Mesendoderm (in vitro differentiated cells): ENCODE results near the gene CCDC28A.

Experiments used
- DNase-seq: peaks from one replicate; pipeline ENCODE4 v3.0.0; 2013
- H2AK5ac ChIP-seq: 2 replicates; pipeline ENCODE4 v1.6.1; 2013; ENCODE audit warnings: low read length, inconsistent platforms
- H2BK120ac ChIP-seq: 2 replicates; pipeline ENCODE4 v1.6.1; 2013; ENCODE audit warnings: low read depth, mild to moderate bottlenecking, low read length, moderate library complexity, mixed read lengths
- H2BK15ac ChIP-seq: replicated peaks from 2 replicates; pipeline ENCODE4 v1.6.1; 2013; ENCODE audit warnings: low read depth, mild to moderate bottlenecking, moderate library complexity
- H2BK5ac ChIP-seq: 2 replicates; pipeline ENCODE4 v1.6.1; 2013; ENCODE audit warnings: low read length, inconsistent platforms
- H3K18ac ChIP-seq: 2 replicates; pipeline ENCODE4 v1.6.1; 2013; ENCODE audit warnings: mild to moderate bottlenecking, low read length, mixed read lengths
- H3K23ac ChIP-seq: one replicate; pipeline ENCODE4 v1.6.1; 2013; ENCODE audit warnings: low read length
- H3K27ac ChIP-seq: 2 replicates; pipeline ENCODE4 v1.5.1; 2013; ENCODE audit warnings: low read depth, mild to moderate bottlenecking, inconsistent platforms, low read length, moderate library complexity
- H3K27me3 ChIP-seq: 2 replicates; pipeline ENCODE4 v1.6.1; 2013; ENCODE audit warnings: low read length, control low read depth, mild to moderate bottlenecking, inconsistent platforms; ENCODE audit not compliant: insufficient read depth, poor library complexity
- H3K36me3 ChIP-seq: 2 replicates; pipeline ENCODE4 v1.6.1; 2013; ENCODE audit warnings: low read length, inconsistent platforms; ENCODE audit not compliant: control insufficient read depth, insufficient read depth
- H3K4ac ChIP-seq: one replicate; pipeline ENCODE4 v1.6.1; 2013; ENCODE audit warnings: low read depth, mild to moderate bottlenecking, low read length, moderate library complexity
- H3K4me1 ChIP-seq: 2 replicates; pipeline ENCODE4 v1.6.1; 2013; ENCODE audit warnings: low read depth, low read length, inconsistent platforms; ENCODE audit not compliant: control insufficient read depth
- H3K4me2 ChIP-seq: 2 replicates; pipeline ENCODE4 v1.6.1; 2013; ENCODE audit warnings: low read length
- H3K4me3 ChIP-seq: 2 replicates; pipeline ENCODE4 v1.5.1; 2013; ENCODE audit warnings: mild to moderate bottlenecking, low read length
- H3K56ac ChIP-seq: one replicate; pipeline ENCODE4 v1.6.1; 2013; ENCODE audit warnings: low read length
- H3K79me1 ChIP-seq: 2 replicates; pipeline ENCODE4 v1.6.1; 2013; ENCODE audit warnings: low read length, inconsistent platforms
- H3K79me2 ChIP-seq: 2 replicates; pipeline ENCODE4 v1.6.1; 2013; ENCODE audit warnings: mild to moderate bottlenecking, low read length; ENCODE audit not compliant: control insufficient read depth, insufficient read depth
- H3K9ac ChIP-seq: 2 replicates; pipeline ENCODE4 v1.6.1; 2013; ENCODE audit warnings: low read length, inconsistent platforms
- H4K5ac ChIP-seq: one replicate; pipeline ENCODE4 v1.6.1; 2013; ENCODE audit warnings: low read length
- H4K8ac ChIP-seq: one replicate; pipeline ENCODE4 v1.6.1; 2013; ENCODE audit warnings: low read depth, mild to moderate bottlenecking, control low read depth, low read length, moderate library complexity
- WGBS: extraction: QIAGEN DNeasy Blood & Tissue Kit; methylation state at CpG from one replicate; pipeline ENCODE4 v1.1.7; 2013; ENCODE audit warnings: low lambda C conversion rate, missing lambda C conversion rate; ENCODE audit not compliant: insufficient coverage; ENCODE audit errors: extremely low coverage; 5-methylcytosine and 5-hydroxymethylcytosine counted together

CCDC28A gene

GRCh38 chr6:138765896-138766655 lies 7.5 kb upstream of the CCDC28A start:
- no peak overlapping the region for H3K23ac ChIP-seq
- H3K27me3 ChIP-seq: no peaks in the 10 kb centered on the region
- H3K4me3 ChIP-seq: no peak overlapping the region
- H3K4me1 ChIP-seq: no peaks in the 10 kb centered on the region
- no peaks in the 10 kb centered on the region for H3K79me2 ChIP-seq
- no peak overlapping the region for H3K18ac ChIP-seq
- no CpG with 5 or more reads among the region's 3 CpGs for WGBS
- H3K36me3 ChIP-seq: no peaks in the 10 kb centered on the region
- no peak overlapping the region for H2BK15ac ChIP-seq
- no peak overlapping the region for H3K4me2 ChIP-seq
- H2BK5ac ChIP-seq: no peak overlapping the region
- no peak overlapping the region for H2AK5ac ChIP-seq
- no peak overlapping the region for H2BK120ac ChIP-seq
- no peak overlapping the region for H4K5ac ChIP-seq
- DNase-seq: peak; percentile 19
- no peak overlapping the region for H4K8ac ChIP-seq
- H3K56ac ChIP-seq: no peak overlapping the region
- no peak overlapping the region for H3K4ac ChIP-seq
- H3K27ac ChIP-seq: no peak overlapping the region
- no peak overlapping the region for H3K9ac ChIP-seq
- no peaks in the 10 kb centered on the region for H3K79me1 ChIP-seq

DNA sequence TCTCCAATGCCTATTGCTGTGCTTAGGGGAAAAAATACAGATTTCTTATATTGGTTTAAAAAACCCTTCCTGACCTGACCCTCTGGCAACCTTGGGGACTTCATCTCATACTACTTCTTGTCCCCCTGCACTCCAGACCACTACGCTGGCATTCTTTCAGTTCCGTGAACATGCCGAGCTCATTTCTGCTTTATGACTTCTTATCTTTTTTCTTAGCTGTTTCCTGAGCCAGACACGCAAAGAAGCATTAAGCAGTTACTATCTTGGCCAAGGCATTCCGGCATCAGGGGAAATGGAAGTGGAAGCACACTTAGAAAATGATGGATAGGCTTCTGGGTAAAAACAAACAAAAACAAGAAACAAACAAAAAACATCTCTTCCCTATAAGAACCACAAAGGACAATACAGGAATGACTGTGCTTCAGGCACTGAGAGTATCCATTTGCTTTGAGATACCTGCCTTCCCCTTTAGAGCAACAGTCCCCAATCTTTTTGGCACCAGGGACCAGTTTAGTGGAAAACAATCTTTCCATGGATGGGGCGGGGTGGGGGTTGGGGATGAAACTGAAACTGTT lies 4.4 kb upstream of the CCDC28A start:
- H3K23ac ChIP-seq: no peak overlapping the region

DNA sequence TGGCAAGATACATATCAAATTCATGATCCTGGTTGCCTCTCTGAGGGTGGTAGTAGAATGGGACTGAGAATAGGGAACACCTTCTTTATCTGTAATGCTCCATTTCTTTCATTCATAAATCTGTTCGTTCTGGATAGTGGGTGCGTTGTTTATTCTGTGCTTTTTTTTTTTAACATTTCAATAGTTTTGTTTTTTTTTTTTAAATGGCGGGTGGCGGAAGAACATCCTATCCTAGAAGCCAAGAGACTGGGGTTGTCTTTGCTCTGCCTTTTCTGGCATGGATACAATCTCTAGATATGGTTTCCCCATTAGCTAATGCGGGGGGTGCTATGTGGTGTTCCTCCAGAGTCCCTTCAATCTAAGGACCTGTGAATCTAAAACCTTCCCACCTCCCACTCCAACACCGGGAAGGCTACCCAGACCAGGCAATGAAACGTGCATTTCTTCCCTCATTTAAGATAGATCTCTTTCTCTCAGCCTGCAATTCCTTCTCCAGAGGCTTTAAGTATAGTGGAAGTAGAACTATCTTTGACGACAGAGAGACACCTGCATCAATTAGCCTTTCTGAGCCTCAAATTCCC lies 883 bp upstream of the CCDC28A start:
- no CpG with 5 or more reads among the region's 8 CpGs for WGBS
- H3K23ac ChIP-seq: no peak overlapping the region
- peak overlapping the region; percentile 89 for H3K56ac ChIP-seq
- H2BK5ac ChIP-seq: no peak overlapping the region
- no peak overlapping the region for H4K5ac ChIP-seq
- H3K9ac ChIP-seq: peak overlapping the region; percentile 74
- H3K18ac ChIP-seq: no peak overlapping the region
- H2BK120ac ChIP-seq: no peak overlapping the region
- H3K4me1 ChIP-seq: no peaks in the 10 kb centered on the region
- no peaks in the 10 kb centered on the region for H3K27me3 ChIP-seq
- H4K8ac ChIP-seq: no peak overlapping the region
- H3K79me1 ChIP-seq: no peaks in the 10 kb centered on the region
- no peaks in the 10 kb centered on the region for H3K36me3 ChIP-seq
- peak overlapping the region; percentile 96 for H3K4me2 ChIP-seq
- H3K4ac ChIP-seq: no peak overlapping the region
- H3K27ac ChIP-seq: no peak overlapping the region
- H3K4me3 ChIP-seq: peak overlapping the region; percentile 63
- no peaks in the 10 kb centered on the region for H3K79me2 ChIP-seq
- H2BK15ac ChIP-seq: no peak overlapping the region
- no peak for DNase-seq
- H2AK5ac ChIP-seq: no peak overlapping the region

More for the DNA sequence above, 4.4 kb upstream of the CCDC28A start:
- no peaks in the 10 kb centered on the region for H3K36me3 ChIP-seq
- H3K4me3 ChIP-seq: no peak overlapping the region
- no CpG with 5 or more reads among the region's 6 CpGs for WGBS
- H3K4ac ChIP-seq: no peak overlapping the region
- no peak overlapping the region for H3K27ac ChIP-seq
- H3K27me3 ChIP-seq: no peaks in the 10 kb centered on the region
- no peak overlapping the region for H3K9ac ChIP-seq
- H2BK5ac ChIP-seq: no peak overlapping the region
- no peak overlapping the region for H3K18ac ChIP-seq
- DNase-seq: no peak
- no peak overlapping the region for H4K8ac ChIP-seq
- H3K4me1 ChIP-seq: no peaks in the 10 kb centered on the region
- no peaks in the 10 kb centered on the region for H3K79me2 ChIP-seq
- no peak overlapping the region for H4K5ac ChIP-seq
- no peaks in the 10 kb centered on the region for H3K79me1 ChIP-seq
- no peak overlapping the region for H2BK15ac ChIP-seq
- no peak overlapping the region for H3K4me2 ChIP-seq
- no peak overlapping the region for H2BK120ac ChIP-seq
- H3K56ac ChIP-seq: no peak overlapping the region
- H2AK5ac ChIP-seq: no peak overlapping the region

DNA sequence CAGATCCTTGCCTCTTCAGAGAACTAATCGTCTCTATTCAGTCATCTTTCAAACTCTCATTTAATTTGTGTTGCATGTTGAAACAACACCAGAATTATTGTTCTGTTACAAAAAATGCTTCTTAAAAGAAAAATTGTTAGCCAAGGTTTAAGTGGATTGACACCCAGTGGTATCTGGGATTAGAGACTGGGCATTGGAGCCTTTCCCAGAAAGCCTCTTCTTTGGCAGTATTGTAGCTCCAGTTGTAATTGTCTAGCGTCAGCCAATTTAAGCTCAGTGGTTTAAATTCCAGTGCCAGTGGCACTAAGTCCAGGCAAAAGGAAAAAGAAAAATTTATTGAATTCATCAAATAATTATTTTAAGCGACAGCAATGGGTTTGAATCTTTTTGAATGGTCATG lies 801 bp downstream of the CCDC28A start:
- H2BK5ac ChIP-seq: no peak overlapping the region
- no peak overlapping the region for H2BK15ac ChIP-seq
- no peak overlapping the region for H3K56ac ChIP-seq
- no peak overlapping the region for H3K23ac ChIP-seq
- H4K8ac ChIP-seq: peak overlapping the region; percentile 56
- no peak overlapping the region for H4K5ac ChIP-seq
- H3K27me3 ChIP-seq: no peaks in the 10 kb centered on the region
- H3K4me2 ChIP-seq: no peak overlapping the region
- H3K79me2 ChIP-seq: no peaks in the 10 kb centered on the region
- no peak overlapping the region for H2BK120ac ChIP-seq
- no peaks in the 10 kb centered on the region for H3K36me3 ChIP-seq
- H3K4me1 ChIP-seq: no peaks in the 10 kb centered on the region
- WGBS: no CpG with 5 or more reads among the region's 3 CpGs
- DNase-seq: no peak
- H3K9ac ChIP-seq: no peak overlapping the region
- no peak overlapping the region for H3K18ac ChIP-seq
- H3K79me1 ChIP-seq: no peaks in the 10 kb centered on the region
- H2AK5ac ChIP-seq: no peak overlapping the region
- H3K27ac ChIP-seq: no peak overlapping the region
- no peak overlapping the region for H3K4ac ChIP-seq
- no peak overlapping the region for H3K4me3 ChIP-seq

GRCh38 chr6:138776659-138777058 lies 3.1 kb downstream of the CCDC28A start:
- Histone ChIP-seq H3K27ac (no peak overlapping the region), H4K5ac (no peak overlapping the region), H2AK5ac (no peak overlapping the region), H3K36me3 (no peaks in the 10 kb centered on the region), H3K9ac (no peak overlapping the region), H2BK15ac (no peak overlapping the region), H3K23ac (no peak overlapping the region), H3K27me3 (no peaks in the 10 kb centered on the region), H3K4me3 (no peak overlapping the region), H3K56ac (no peak overlapping the region), H4K8ac (no peak overlapping the region), H2BK120ac (no peak overlapping the region), H3K4ac (no peak overlapping the region), H3K4me2 (no peak overlapping the region), H3K18ac (no peak overlapping the region), H3K4me1 (no peaks in the 10 kb centered on the region), H3K79me2 (no peaks in the 10 kb centered on the region), H3K79me1 (no peaks in the 10 kb centered on the region), H2BK5ac (no peak overlapping the region)
- no CpG with 5 or more reads among the region's 1 CpG for WGBS
- no peak for DNase-seq
